Ovary (tissue), 3 donors: Measurements from ENCODE around the gene KCNAB1.

Source experiments
- CTCF ChIP-seq, 3 donors: fragments of 450-650 bp in 2 of 3; fragments of 200-600 bp in 1 of 3; IDR thresholded peaks; one replicate each; pipeline versions ENCODE4 v1.5.1 to v1.8.0; 2016 to 2022; ENCODE audit warnings: antibody characterized with exemption in 3 of 3, mild to moderate bottlenecking in 1 of 3
- POLR2A ChIP-seq: fragments of 450-650 bp; IDR thresholded peaks from one replicate; pipeline ENCODE4 v1.6.1; 2017; ENCODE audit warnings: antibody characterized with exemption, mild to moderate bottlenecking, moderate library complexity
- donor health status: DM: no; HTN: no; CAD: no.

GRCh38 chr3:156539051-156539450 lies 418.7 kb downstream of the KCNAB1 start:
- no peak for TF ChIP-seq CTCF (IDR thresholded peaks at IDR 0.05)
- TF ChIP-seq POLR2A, result no peak
